SK-N-SH (cell line): ENCODE results near the gene PCDH18. TPM values are rescaled to one million over a fixed set of nuclear protein-coding genes. Genes with fewer than 3 reads are reported as not detected.

Experiments used
- CTCF ChIA-PET: fragments of 300-600, 350-600 bp; formaldehyde crosslinking; extraction: SDS; loops from one replicate; lab custom pipeline; 2021; lab: Yijun Ruan, JAX
- POLR2A ChIA-PET: fragments of 350-600 bp; sonication (Branson Sonifier 250); formaldehyde crosslinking; extraction: SDS; loops from one replicate; lab custom pipeline; 2020; ENCODE audit warnings: antibody characterized with exemption, inconsistent platforms; lab: Yijun Ruan, JAX
- DNase-seq: peaks from one replicate; pipeline ENCODE4 v3.0.0; 2012
- H2AFZ ChIP-seq: fragments of 200-600 bp; sonication (generic); 2 replicates; pipeline ENCODE4 v1.8.1; 2016; ENCODE audit warnings: antibody characterized with exemption, mild to moderate bottlenecking, low read depth
- H3F3A ChIP-seq: fragments of 200-600 bp; sonication (generic); replicated peaks from 2 replicates; pipeline ENCODE3; 2016; ENCODE audit warnings: antibody characterized with exemption, mild to moderate bottlenecking; ENCODE audit not compliant: insufficient read depth
- H3K27ac ChIP-seq, 2 experiments: fragments of 200-500 bp in 1 of 2; fragments of 200-600 bp in 1 of 2; sonication (Bioruptor generic) in 1 of 2; sonication (generic), shearing (Covaris generic) in 1 of 2; 2 replicates each; pipeline versions ENCODE4 v1.5.1 to v1.6.1; 2014 to 2016; ENCODE audit warnings: low read depth in 2 of 2, inconsistent platforms in 1 of 2, low read length in 1 of 2, mild to moderate bottlenecking in 1 of 2, mixed read lengths in 1 of 2
- H3K27me3 ChIP-seq: fragments of 200-600 bp; sonication (generic), shearing (Covaris generic); 2 replicates; pipeline ENCODE4 v1.6.1; 2016; ENCODE audit warnings: mixed run types; ENCODE audit not compliant: insufficient read depth
- H3K36me3 ChIP-seq, 2 experiments: fragments of 200-500 bp in 1 of 2; fragments of 200-600 bp in 1 of 2; sonication (Bioruptor generic) in 1 of 2; sonication (generic) in 1 of 2; replicated peaks in 1 of 2; 2 replicates each; pipeline versions ENCODE3 to v1.5.1; 2014 to 2016; ENCODE audit warnings: low read length in 1 of 2, mild to moderate bottlenecking in 1 of 2; ENCODE audit not compliant: insufficient read depth in 2 of 2, control insufficient read depth in 1 of 2
- H3K4me1 ChIP-seq, 2 experiments: fragments of 200-500 bp in 1 of 2; fragments of 200-600 bp in 1 of 2; sonication (Bioruptor generic) in 1 of 2; sonication (generic), shearing (Covaris generic) in 1 of 2; 2 replicates each; pipeline versions ENCODE4 v1.5.1 to v1.6.1; 2014 to 2016; ENCODE audit warnings: low read depth in 1 of 2, low read length in 1 of 2, mixed run types in 1 of 2; ENCODE audit not compliant: insufficient read depth in 2 of 2, control insufficient read depth in 1 of 2
- H3K4me2 ChIP-seq: fragments of 200-600 bp; sonication (generic), shearing (Covaris generic); 2 replicates; pipeline ENCODE4 v1.6.1; 2017; ENCODE audit warnings: mixed run types
- H3K4me3 ChIP-seq, 2 experiments: fragments of 200-500 bp in 1 of 2; fragments of 200-600 bp in 1 of 2; sonication (Bioruptor generic) in 1 of 2; sonication (generic), shearing (Covaris generic) in 1 of 2; 2 replicates each; pipeline versions ENCODE4 v1.5.1 to v1.8.1; 2014 to 2016; ENCODE audit warnings: low read depth in 2 of 2, inconsistent platforms in 1 of 2, low read length in 1 of 2, mild to moderate bottlenecking in 1 of 2, mixed read lengths in 1 of 2, moderate library complexity in 1 of 2
- H3K79me2 ChIP-seq: fragments of 200-600 bp; sonication (generic); 2 replicates; pipeline ENCODE4 v1.8.1; 2017; ENCODE audit warnings: mild to moderate bottlenecking; ENCODE audit not compliant: insufficient read depth
- H3K9ac ChIP-seq: fragments of 200-600 bp; sonication (generic); 2 replicates; pipeline ENCODE4 v1.6.1; 2017; ENCODE audit warnings: mixed run types
- H3K9me2 ChIP-seq: fragments of 200-600 bp; sonication (generic); 2 replicates; pipeline ENCODE4 v1.6.1; 2017; ENCODE audit warnings: mixed run types
- H3K9me3 ChIP-seq: fragments of 200-600 bp; sonication (generic); 2 replicates; pipeline ENCODE4 v1.6.1; 2017; ENCODE audit warnings: mixed run types, mild to moderate bottlenecking, moderate library complexity
- H4K20me1 ChIP-seq: fragments of 200-600 bp; sonication (generic); 2 replicates; pipeline ENCODE4 v1.6.1; 2017; ENCODE audit warnings: mild to moderate bottlenecking, mixed run types; ENCODE audit not compliant: insufficient read depth
- CTCF ChIP-seq: fragments of 200-600 bp; sonication (generic); IDR thresholded peaks from 2 replicates; pipeline ENCODE4 v1.6.1; 2017; ENCODE audit warnings: antibody characterized with exemption, mild to moderate bottlenecking, moderate library complexity
- ELF1 ChIP-seq: IDR thresholded peaks from 2 replicates; pipeline ENCODE4 v1.4.0; 2012
- FOXM1 ChIP-seq: IDR thresholded peaks from 2 replicates; pipeline ENCODE4 v1.4.0; 2012; ENCODE audit warnings: low read depth, mild to moderate bottlenecking
- GABPA ChIP-seq: IDR thresholded peaks from 2 replicates; pipeline ENCODE4 v1.4.0; 2012; ENCODE audit warnings: low read depth, mild to moderate bottlenecking
- IRF3 ChIP-seq: fragments of 150-350 bp; IDR thresholded peaks from 2 replicates; pipeline ENCODE4 v1.6.1; 2016; ENCODE audit warnings: mild to moderate bottlenecking, low read depth, low read length
- JUND ChIP-seq: IDR thresholded peaks from 2 replicates; pipeline ENCODE4 v1.4.0; 2012
- NRF1 ChIP-seq: IDR thresholded peaks from 2 replicates; pipeline ENCODE4 v1.6.1; 2012; ENCODE audit warnings: low read depth, mild to moderate bottlenecking, low read length
- POLR2AphosphoS5 ChIP-seq: IDR thresholded peaks from 2 replicates; pipeline ENCODE4 v1.6.1; 2012; ENCODE audit warnings: low read depth, low read length
- RFX5 ChIP-seq: IDR thresholded peaks from 2 replicates; pipeline ENCODE4 v1.6.1; 2012; ENCODE audit warnings: mild to moderate bottlenecking, improper control_type of control experiment, low read length
- RXRA ChIP-seq: IDR thresholded peaks from 2 replicates; pipeline ENCODE4 v1.4.0; 2012; ENCODE audit warnings: low read depth, mild to moderate bottlenecking, borderline replicate concordance
- SMC3 ChIP-seq: IDR thresholded peaks from 2 replicates; pipeline ENCODE4 v1.6.1; 2012; ENCODE audit warnings: low read depth, low read length, improper control_type of control experiment
- TAF1 ChIP-seq: IDR thresholded peaks from 2 replicates; pipeline ENCODE4 v1.6.1; 2012; ENCODE audit warnings: low read depth, mild to moderate bottlenecking, low read length, moderate library complexity, borderline replicate concordance
- YY1 ChIP-seq: IDR thresholded peaks from 2 replicates; pipeline ENCODE4 v1.4.0; 2012; ENCODE audit warnings: low read depth, mild to moderate bottlenecking
- WGBS: methylation state at CpG from one replicate; pipeline ENCODE4 v1.1.6; 2017; ENCODE audit warnings: low lambda C conversion rate; 5-methylcytosine and 5-hydroxymethylcytosine counted together
- polyA plus RNA-seq, 3 experiments: library from polyadenylated mRNA; depleted of rRNA; stranded (reverse); fragments of >200 nt; gene quantifications; 2 replicates each; pipeline ENCODE4 v1.2.3, GENCODE V29; 2012
- TF ChIP-seq, protein P1 (sequence below): IDR thresholded peaks from 2 replicates; pipeline ENCODE4 v1.6.1; 2012; ENCODE audit warnings: mild to moderate bottlenecking, low read depth, low read length, moderate library complexity
- TF ChIP-seq, protein P2 (sequence below): IDR thresholded peaks from 2 replicates; pipeline ENCODE4; 2012
- TF ChIP-seq, protein P3 (sequence below): fragments of 150-350 bp; IDR thresholded peaks from 2 replicates; pipeline ENCODE4 v1.6.1; 2017; ENCODE audit warnings: antibody characterized with exemption, low read length, low read depth, borderline replicate concordance

Gene PCDH18
- polyA plus RNA-seq, 1 of the 3 experiments (the other 2 are of a cell fraction) = 25.0 TPM

- TF ChIP-seq, protein P1, sequence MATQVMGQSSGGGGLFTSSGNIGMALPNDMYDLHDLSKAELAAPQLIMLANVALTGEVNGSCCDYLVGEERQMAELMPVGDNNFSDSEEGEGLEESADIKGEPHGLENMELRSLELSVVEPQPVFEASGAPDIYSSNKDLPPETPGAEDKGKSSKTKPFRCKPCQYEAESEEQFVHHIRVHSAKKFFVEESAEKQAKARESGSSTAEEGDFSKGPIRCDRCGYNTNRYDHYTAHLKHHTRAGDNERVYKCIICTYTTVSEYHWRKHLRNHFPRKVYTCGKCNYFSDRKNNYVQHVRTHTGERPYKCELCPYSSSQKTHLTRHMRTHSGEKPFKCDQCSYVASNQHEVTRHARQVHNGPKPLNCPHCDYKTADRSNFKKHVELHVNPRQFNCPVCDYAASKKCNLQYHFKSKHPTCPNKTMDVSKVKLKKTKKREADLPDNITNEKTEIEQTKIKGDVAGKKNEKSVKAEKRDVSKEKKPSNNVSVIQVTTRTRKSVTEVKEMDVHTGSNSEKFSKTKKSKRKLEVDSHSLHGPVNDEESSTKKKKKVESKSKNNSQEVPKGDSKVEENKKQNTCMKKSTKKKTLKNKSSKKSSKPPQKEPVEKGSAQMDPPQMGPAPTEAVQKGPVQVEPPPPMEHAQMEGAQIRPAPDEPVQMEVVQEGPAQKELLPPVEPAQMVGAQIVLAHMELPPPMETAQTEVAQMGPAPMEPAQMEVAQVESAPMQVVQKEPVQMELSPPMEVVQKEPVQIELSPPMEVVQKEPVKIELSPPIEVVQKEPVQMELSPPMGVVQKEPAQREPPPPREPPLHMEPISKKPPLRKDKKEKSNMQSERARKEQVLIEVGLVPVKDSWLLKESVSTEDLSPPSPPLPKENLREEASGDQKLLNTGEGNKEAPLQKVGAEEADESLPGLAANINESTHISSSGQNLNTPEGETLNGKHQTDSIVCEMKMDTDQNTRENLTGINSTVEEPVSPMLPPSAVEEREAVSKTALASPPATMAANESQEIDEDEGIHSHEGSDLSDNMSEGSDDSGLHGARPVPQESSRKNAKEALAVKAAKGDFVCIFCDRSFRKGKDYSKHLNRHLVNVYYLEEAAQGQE = no peak
Observed at GRCh38 chr4:137509855-137510282, 22.4 kb downstream of the PCDH18 start (continued).

DNA sequence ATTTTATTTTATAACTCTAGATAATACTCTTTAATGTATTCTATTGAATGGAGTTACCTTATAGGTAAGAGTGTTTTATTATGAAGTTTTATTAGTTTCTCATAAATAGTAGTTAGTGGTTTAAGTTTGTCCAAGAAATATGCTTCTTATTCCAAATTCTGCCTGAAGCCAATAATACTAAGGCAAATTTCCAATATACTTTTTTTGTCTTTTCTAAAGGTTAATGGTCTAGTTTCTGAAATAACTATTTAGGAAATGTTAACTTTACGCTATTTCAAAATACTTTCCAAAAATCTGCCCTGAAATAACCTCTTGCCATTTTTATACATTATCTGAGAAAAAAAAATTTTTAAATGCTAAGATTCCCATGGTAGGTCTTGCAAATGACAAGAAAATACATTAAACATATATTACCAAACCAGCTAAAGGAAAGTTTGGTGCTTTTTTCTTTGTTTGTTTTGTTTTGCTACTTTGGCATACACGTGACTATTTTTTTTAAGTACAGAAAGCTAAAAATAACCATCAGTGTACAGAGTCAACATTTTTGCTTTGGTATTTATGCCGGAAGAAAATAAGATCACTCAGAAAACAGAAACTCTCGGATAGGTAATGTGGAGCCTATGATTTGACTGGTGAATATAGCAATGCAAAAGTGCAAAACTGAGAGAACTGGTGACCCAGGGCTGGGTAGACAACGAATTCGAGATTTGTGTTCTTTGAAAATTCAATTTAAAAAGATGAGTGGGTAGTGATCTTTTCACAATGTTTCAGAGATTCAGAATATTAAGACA lies 29.8 kb downstream of the PCDH18 start:
- H3K4me1 ChIP-seq = no peaks in the 10 kb centered on the region
- no peaks in the 10 kb centered on the region for H3K79me2 ChIP-seq
- ChIA-PET CTCF (interaction anchor here (1.1 kb wide), 1 partner anchor 9 kb away, joined by 5 read pairs; no protein-coding TSS in a partner anchor), POLR2A (no interaction called here)
- H2AFZ ChIP-seq = no peak overlapping the region
- H3K4me3 ChIP-seq = no peak overlapping the region
- no peaks in the 10 kb centered on the region; the same call in 1 of the 2 replicates for H3K9me3 ChIP-seq
- no peaks in the 10 kb centered on the region for H3K36me3 ChIP-seq
- no peak overlapping the region for H3K9ac ChIP-seq
- no peaks in the 10 kb centered on the region for H3K9me2 ChIP-seq
- H3K4me2 ChIP-seq = no peak overlapping the region
- no peak for DNase-seq
- no peak overlapping the region for H3K27ac ChIP-seq
- H3K27me3 ChIP-seq = no peaks in the 10 kb centered on the region
- 88% methylated on average over 6 of the region's 6 CpGs for whole genome bisulfite sequencing
- H3F3A ChIP-seq = no peaks in the 10 kb centered on the region
- no peak for TF ChIP-seq YY1
- TF ChIP-seq SMC3 = no peak
- no peak for TF ChIP-seq IRF3
- TF ChIP-seq, protein P2, sequence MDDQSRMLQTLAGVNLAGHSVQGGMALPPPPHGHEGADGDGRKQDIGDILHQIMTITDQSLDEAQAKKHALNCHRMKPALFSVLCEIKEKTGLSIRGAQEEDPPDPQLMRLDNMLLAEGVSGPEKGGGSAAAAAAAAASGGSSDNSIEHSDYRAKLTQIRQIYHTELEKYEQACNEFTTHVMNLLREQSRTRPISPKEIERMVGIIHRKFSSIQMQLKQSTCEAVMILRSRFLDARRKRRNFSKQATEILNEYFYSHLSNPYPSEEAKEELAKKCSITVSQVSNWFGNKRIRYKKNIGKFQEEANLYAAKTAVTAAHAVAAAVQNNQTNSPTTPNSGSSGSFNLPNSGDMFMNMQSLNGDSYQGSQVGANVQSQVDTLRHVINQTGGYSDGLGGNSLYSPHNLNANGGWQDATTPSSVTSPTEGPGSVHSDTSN = no peak
- TF ChIP-seq, protein P3, sequence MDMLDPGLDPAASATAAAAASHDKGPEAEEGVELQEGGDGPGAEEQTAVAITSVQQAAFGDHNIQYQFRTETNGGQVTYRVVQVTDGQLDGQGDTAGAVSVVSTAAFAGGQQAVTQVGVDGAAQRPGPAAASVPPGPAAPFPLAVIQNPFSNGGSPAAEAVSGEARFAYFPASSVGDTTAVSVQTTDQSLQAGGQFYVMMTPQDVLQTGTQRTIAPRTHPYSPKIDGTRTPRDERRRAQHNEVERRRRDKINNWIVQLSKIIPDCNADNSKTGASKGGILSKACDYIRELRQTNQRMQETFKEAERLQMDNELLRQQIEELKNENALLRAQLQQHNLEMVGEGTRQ = no peak
- no peak for TF ChIP-seq POLR2AphosphoS5
- TF ChIP-seq JUND = no peak
- no peak for TF ChIP-seq RFX5
- no peak for TF ChIP-seq RXRA
- TF ChIP-seq ELF1 = no peak
- no peak for TF ChIP-seq CTCF
- no peak for TF ChIP-seq NRF1
- TF ChIP-seq TAF1 = no peak
- TF ChIP-seq FOXM1 = no peak
- TF ChIP-seq, protein P1 = no peak
- TF ChIP-seq GABPA = no peak
- no peaks in the 10 kb centered on the region for H4K20me1 ChIP-seq
